GM10847 (cell line): ENCODE data around the gene RPP40.

Experiments
- POLR2A ChIP-seq: IDR thresholded peaks from 2 replicates; pipeline ENCODE4 v1.6.1; 2011; ENCODE audit not compliant: insufficient read length; ENCODE audit errors: extremely low read depth

Gene RPP40

DNA sequence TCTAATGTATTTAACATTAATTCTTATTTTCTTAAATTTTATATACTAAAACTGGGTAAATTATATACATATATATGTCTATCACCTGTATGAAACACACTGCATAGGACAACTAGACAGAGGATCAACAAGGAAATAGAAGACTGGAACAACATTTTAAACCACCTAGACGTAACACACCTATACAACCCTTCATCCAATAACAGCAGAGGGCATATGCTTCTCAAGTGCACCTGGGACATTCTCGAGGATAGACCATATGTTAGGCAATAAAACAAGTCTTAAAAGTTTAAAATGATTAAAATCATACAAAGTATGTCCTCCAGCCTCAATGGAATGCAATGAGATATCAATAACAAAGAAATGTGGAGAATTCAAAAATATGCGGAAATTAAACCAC, 45.2 kb downstream of the RPP40 start:
- TF ChIP-seq POLR2A = no peak

DNA sequence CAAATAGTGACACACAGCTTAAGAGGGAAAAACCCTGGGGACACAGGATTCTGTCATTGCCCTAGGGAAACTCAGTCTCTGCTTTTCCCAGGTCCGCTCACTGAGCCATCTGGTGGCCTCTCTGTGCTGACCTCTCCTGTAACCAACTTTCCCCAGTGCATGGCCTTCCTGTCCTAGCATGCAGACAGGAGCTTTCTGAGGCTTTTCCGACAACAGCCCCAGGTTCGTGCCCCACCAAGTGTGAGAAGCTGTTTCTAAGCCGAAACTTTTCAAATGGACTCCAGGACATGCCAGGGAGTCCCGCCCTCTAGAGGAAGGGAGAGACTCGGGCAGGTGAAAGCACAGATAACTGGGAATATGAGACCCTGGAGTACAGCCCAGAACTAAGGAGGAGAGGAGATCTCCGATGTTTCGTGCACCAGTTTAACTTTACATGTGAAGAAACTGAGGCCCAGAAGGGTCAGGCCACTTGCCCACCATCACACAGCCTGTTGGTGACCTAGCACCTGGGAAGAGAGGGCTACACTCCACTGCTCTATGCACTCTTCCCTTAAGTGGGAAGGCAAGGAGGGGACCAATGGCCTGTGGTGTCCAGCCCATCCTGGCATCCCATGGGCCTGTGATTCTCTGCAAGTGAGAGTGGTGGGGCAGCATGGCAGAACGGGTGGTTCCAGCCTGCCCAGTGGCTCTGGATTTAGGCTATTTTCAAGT, 46.2 kb downstream of the RPP40 start:
- no peak for TF ChIP-seq POLR2A

DNA sequence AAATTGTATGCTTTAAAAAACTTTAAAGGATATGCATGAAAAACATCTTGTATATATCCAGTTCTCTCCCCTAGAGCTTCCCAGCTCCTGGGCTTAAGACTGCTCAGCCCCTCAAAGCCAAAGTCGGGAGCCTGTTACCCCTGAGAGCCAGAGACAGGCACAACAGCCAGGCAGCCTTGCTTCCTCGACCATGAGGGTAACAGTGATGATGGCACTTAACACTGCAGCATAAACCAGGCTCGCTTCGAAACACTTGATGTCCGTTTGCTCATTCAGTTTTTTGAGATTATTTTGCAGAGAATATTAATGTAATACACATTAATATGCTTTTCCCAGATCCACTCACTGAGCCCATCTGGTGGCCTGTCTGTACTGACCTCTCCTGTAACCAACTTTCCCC, 47.2 kb downstream of the RPP40 start:
- no peak for TF ChIP-seq POLR2A

DNA sequence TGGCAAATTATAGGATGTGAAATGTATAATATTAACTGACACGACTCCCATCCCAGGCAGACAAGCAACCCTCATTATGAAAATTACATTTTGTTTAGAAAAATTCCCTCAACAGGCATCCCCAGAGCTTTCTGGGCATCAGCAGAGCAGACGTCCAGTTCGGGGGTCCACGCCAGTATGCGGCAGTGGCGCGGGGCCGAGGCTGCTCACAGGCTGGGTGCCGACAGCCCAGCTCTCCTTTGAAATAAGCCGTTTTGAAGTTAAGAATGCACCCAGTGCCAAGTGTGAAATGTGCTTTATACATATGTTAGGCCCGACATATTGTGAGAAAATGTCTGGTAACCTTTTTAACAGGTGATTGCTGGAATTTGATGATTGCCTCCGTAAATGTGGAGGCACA, 50.4 kb downstream of the RPP40 start:
- TF ChIP-seq POLR2A = no peak

DNA sequence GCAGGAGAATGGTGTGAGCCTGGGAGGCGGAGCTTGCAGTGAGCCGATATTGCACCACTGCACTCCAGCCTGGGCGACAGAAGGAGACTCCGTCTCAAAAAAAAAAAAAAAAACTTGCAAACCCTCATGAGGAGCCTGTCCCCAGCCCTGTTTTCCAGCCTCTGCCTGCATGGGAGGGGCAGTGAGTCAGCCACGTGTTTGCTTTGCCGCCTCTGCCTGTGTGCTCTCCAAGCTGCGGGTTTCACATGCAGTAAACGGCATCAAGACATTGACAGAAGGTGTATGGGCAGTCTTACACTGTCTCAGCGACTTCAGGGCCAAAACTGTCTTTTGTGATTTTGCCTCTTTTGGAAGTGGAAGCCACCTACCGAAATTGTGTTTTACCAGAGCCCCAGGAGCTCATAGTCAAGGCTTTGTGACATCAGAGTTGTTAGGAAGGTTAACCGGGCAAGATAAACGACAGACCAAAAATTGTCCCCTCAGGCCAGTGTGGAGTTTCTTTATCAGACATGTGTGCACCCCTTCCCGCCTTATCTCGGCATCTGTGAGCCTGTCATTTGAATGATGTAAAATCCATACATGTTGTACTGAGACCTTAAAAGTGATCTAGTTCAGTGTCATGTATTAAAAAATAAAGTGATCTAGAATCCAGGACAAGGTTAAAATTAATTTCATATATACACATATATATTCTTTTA, 52.9 kb downstream of the RPP40 start:
- no peak for TF ChIP-seq POLR2A

DNA sequence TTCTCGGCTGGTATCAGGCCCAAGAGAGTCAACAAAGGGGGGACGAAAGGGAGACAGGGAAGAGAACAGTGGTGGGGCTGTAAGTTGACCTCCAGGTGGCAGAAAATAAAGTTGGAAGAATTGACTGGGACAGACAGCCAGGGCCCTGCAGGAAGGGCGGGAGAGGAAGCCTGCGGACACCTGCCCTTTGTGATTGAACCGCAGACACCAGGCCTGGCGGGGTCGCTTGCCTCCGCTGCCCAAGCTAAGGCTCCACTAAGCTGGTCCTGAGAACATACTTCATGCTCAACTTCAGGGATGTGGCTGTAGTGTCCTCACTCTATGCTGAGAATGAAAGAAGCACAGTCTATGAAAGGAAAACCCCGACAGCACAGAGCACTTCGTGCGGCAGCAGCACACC, 53.8 kb downstream of the RPP40 start:
- TF ChIP-seq POLR2A = no peak

DNA sequence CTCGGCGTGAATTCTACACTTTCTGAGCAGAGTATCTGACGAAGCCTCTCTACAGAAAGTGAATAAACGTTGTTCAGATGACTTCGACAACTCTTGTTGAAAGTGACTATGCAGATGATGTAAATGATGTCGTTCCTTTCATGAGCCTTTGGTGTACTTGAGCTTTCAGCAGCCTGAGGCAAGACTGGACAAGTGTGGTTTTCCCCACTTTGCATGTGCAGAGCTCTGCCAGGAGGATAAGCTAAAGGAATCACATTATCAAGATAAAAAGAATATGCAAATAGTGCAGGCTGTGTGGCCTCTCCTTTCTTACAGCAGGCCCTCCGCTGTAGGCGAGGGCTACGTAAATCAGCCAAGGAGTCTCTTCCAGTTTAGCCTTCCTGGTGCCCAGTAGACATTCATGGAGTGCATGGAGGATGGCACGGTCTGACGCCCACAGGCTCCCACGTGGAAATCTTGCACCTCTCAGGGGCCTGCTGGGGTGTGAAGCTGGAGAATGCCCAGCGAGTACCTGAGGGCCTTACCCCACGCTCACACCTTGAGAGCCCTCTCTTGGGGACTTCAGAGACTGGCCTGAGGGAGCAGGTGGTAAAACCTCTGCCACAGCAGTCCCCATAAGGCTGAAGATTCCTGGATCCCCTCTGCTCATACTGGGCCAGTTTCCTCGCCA, 54.9 kb downstream of the RPP40 start:
- TF ChIP-seq POLR2A = no peak

DNA sequence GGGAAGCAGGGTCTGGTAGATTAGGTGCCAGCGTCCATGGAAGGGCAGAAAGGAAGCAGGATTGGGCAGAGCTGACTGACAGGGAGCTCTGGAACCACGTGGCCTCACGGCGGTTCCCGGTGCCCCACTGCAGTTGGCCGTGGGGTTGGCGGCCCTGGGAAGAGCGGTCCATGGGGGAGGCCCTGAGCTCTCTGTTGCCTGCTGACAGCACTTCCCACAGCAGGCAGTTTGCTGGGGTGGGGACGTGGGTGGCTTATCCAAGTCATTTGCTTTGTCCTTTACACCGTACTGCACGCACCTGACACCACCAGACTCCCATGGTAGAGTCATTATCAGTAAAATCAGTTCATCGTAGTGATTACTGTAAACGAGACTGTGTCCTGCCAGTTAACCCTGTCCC, 56.1 kb downstream of the RPP40 start:
- TF ChIP-seq POLR2A = no peak

DNA sequence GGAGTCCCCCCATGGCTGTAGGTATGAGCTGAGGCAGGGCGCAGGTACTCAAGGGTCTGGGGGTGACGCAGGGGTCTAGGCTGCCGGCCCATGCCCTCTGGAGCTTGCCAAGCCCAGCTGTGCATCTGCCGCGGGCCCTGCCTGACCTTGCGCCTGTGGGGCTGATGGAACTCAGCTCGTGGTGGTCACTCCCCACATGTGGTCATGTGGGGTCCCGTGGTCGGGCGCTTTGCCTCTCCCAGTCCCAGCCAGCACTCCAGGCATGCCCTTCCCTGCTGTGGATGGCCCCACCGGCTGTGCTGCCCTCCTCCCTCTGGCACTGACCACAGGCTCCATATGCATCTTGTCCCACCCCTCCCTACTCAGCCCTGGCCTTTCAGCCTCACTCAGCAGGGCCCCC, 57.3 kb downstream of the RPP40 start:
- no peak for TF ChIP-seq POLR2A
